ENCODE measurements around the gene APOC1.
"Not testable (repeated sequence)": the region's sequence is repeated elsewhere in the genome, so short reads cannot be mapped to it uniquely, and the experiment has no call there.

Gene APOC1

DNA sequence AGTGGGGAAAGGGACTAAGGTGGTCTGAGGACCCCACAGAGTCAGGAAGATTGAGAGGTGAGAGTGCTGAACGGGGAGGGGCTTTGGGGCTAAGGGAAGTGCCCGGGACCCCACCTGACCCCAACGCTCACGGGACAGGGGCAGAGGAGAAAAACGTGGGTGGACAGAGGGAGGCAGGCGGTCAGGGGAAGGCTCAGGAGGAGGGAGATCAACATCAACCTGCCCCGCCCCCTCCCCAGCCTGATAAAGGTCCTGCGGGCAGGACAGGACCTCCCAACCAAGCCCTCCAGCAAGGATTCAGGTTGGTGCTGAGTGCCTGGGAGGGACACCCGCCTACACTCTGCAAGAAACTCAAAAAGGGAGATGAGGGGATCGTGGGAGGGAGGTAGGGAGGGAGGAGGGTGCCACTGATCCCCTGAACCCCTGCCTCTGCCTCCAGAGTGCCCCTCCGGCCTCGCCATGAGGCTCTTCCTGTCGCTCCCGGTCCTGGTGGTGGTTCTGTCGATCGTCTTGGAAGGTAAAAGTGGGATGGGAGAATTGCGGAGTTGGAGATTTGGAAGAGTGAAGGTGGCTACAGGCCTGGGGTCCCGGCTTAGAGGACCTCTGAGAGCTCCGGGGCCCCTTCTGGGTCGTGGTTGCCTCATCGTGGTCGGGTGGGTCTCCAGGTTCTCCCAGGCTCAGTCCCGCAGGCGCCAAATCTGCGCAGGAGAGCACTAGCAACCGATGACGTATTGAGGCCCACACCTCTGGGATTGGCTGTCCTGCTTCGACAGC is at the start of gene APOC1:
Gene APOC1 (plus strand): TSS at position 176 of the 774 bp plus-strand sequence. CDS start 284 bp downstream, at position 460.
- Mint-ChIP-seq H3K27me3 (peaks cover 27% of the 10 kb centered on the region), H3K4me3 (peak within 1 kb of the TSS; percentile 84), H3K27ac (peak within 1 kb of the TSS; percentile 85)
- H3K4me1 Mint-ChIP-seq; H3K9me3 Mint-ChIP-seq; H3K36me3 Mint-ChIP-seq (ENCODE audit: low read depth): not testable (repeated sequence)
- ATAC-seq (peak; percentile 98), DNase-seq (peak; percentile 79)

- H3K27me3 Mint-ChIP-seq = no peaks in the 10 kb centered on the region
- no peak overlapping the region for H3K4me3 Mint-ChIP-seq
- no peak overlapping the region for H3K27ac Mint-ChIP-seq
- no peaks in the 10 kb centered on the region for H3K36me3 Mint-ChIP-seq (ENCODE audit: low read depth)
- no peaks in the 10 kb centered on the region for H3K4me1 Mint-ChIP-seq
- ATAC-seq (no peak), DNase-seq (no peak)
- H3K9me3 Mint-ChIP-seq = no peaks in the 10 kb centered on the region
Observed at GRCh38 chr19:44865196-44865767, 49.1 kb upstream of the APOC1 start.

DNA sequence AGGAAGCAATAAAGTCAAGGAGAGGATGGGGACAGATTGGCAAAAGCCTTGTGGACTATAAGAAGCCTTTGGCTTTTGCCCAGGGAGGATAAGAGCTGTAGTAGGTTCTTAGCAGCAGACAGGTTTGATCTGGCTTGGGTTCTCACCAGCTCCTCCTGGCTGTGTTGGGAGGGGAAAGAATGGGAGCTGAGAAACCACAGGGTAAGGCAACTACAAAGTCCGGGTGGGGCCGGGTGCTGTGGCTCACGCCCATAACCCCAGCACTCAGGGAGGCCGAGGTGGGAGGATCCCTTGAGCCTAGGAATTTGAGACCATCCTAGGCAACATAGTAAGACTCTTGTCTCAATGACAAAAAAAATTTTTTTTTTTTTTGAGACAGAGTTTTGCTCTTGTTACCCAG is 47.7 kb upstream of the APOC1 start:
- no peak for ATAC-seq
- Mint-ChIP-seq H3K9me3 (no peaks in the 10 kb centered on the region), H3K4me1 (no peaks in the 10 kb centered on the region), H3K36me3 (ENCODE audit: low read depth) (no peaks in the 10 kb centered on the region), H3K27ac (no peak overlapping the region), H3K4me3 (no peak overlapping the region), H3K27me3 (no peaks in the 10 kb centered on the region)
- DNase-seq = no peak

GRCh38 chr19:44867578-44867977 is 46.8 kb upstream of the APOC1 start:
- Mint-ChIP-seq H3K9me3 (no peaks in the 10 kb centered on the region), H3K36me3 (ENCODE audit: low read depth) (no peaks in the 10 kb centered on the region), H3K4me1 (no peaks in the 10 kb centered on the region), H3K27ac (no peak overlapping the region), H3K27me3 (no peaks in the 10 kb centered on the region), H3K4me3 (no peak overlapping the region)
- DNase-seq (no peak), ATAC-seq (no peak)

GRCh38 chr19:44869733-44870470 is 44.5 kb upstream of the APOC1 start:
- Mint-ChIP-seq H3K36me3 (ENCODE audit: low read depth) (no peaks in the 10 kb centered on the region), H3K9me3 (no peaks in the 10 kb centered on the region), H3K27me3 (peaks cover 2% of the 10 kb centered on the region), H3K4me3 (no peak overlapping the region), H3K4me1 (no peaks in the 10 kb centered on the region), H3K27ac (no peak overlapping the region)
- ATAC-seq (no peak), DNase-seq (no peak)

DNA sequence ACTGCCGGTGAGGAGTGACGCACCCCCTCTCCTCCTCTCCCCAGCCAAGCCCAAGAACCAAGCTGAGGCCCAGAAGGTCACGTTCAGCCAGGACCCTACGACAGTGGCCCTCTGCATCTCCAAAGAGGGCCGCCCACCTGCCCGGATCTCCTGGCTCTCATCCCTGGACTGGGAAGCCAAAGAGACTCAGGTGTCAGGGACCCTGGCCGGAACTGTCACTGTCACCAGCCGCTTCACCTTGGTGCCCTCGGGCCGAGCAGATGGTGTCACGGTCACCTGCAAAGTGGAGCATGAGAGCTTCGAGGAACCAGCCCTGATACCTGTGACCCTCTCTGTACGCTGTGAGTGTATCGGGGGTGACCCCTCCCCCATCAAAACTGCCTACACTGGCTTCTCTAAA is 42.6 kb upstream of the APOC1 start:
- H3K27ac Mint-ChIP-seq = no peak overlapping the region
- H3K4me1 Mint-ChIP-seq = peaks cover 1% of the 10 kb centered on the region
- H3K36me3 Mint-ChIP-seq (ENCODE audit: low read depth) = no peaks in the 10 kb centered on the region
- peaks cover 2% of the 10 kb centered on the region for H3K27me3 Mint-ChIP-seq
- H3K9me3 Mint-ChIP-seq = no peaks in the 10 kb centered on the region
- DNase-seq (no peak), ATAC-seq (no peak)
- no peak overlapping the region for H3K4me3 Mint-ChIP-seq

- H3K9me3 Mint-ChIP-seq = no peaks in the 10 kb centered on the region
- H3K4me3 Mint-ChIP-seq = no peak overlapping the region
- peaks cover 7% of the 10 kb centered on the region for H3K4me1 Mint-ChIP-seq
- DNase-seq (no peak), ATAC-seq (no peak)
- no peaks in the 10 kb centered on the region for H3K36me3 Mint-ChIP-seq (ENCODE audit: low read depth)
- no peak overlapping the region for H3K27ac Mint-ChIP-seq
- peaks cover 2% of the 10 kb centered on the region for H3K27me3 Mint-ChIP-seq
Observed at GRCh38 chr19:44872661-44873060, 41.7 kb upstream of the APOC1 start.

DNA sequence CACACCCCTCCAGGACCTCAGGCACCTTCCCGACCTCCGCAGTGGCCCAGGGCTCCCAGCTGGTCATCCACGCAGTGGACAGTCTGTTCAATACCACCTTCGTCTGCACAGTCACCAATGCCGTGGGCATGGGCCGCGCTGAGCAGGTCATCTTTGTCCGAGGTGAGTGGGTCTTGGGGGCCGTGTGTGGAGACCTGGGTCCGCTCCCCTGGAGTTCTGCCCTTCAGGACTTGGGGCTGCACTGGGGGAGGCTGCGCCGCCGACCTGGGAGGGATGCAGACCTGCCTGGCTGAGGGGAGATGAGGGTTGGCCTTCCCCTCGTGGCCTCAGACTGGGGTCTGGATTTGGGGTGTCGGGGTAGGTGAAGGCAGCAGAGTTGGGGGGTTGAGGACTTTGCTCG is 40.1 kb upstream of the APOC1 start:
- H3K36me3 Mint-ChIP-seq (ENCODE audit: low read depth) = no peaks in the 10 kb centered on the region
- H3K4me1 Mint-ChIP-seq = peaks cover 7% of the 10 kb centered on the region
- no peak overlapping the region for H3K27ac Mint-ChIP-seq
- no peak overlapping the region for H3K4me3 Mint-ChIP-seq
- ATAC-seq (no peak), DNase-seq (no peak)
- peaks cover 2% of the 10 kb centered on the region for H3K27me3 Mint-ChIP-seq
- H3K9me3 Mint-ChIP-seq = no peaks in the 10 kb centered on the region

- Mint-ChIP-seq H3K4me3 (no peak overlapping the region), H3K36me3 (ENCODE audit: low read depth) (no peaks in the 10 kb centered on the region), H3K4me1 (peaks cover 7% of the 10 kb centered on the region), H3K27me3 (peaks cover 2% of the 10 kb centered on the region), H3K9me3 (no peaks in the 10 kb centered on the region), H3K27ac (no peak overlapping the region)
- no peak for DNase-seq
- ATAC-seq = no peak
Observed at GRCh38 chr19:44875666-44876451, 38.5 kb upstream of the APOC1 start.

DNA sequence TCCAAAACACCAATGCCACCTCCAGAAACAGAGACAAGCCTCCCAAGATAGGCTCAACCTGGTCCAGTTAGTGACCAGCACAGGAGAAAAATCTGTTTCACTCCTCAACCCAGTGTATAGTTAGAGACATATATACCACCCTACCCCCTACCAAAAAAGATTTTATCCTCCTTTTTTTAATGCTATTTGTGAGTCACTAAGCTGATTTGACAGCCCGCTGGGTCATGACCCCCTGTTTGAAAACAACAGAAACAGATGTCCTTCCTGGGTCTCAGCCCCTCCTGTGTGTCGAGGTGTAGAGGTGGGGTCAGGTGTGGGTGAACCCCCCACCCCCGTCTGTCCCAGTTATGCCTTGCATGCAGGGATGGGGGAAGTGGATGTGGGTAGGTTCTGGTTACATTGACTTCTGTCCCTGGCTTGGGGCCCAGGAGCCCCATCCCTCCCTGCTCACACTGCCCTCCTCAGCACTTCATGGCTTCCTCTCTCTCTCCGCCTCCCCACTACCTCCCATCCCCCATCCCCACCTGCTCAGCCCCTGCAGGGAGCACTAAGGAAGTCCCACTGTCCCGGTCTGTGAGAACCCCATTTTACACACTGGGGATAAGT is 37.4 kb upstream of the APOC1 start:
- no peak overlapping the region for H3K27ac Mint-ChIP-seq
- no peak for ATAC-seq

GRCh38 chr19:44878120-44878865 is 36.1 kb upstream of the APOC1 start:
- H3K9me3 Mint-ChIP-seq = no peaks in the 10 kb centered on the region
- H3K27ac Mint-ChIP-seq = no peak overlapping the region
- no peaks in the 10 kb centered on the region for H3K36me3 Mint-ChIP-seq (ENCODE audit: low read depth)
- ATAC-seq (no peak), DNase-seq (no peak)
- H3K4me1 Mint-ChIP-seq = peaks cover 7% of the 10 kb centered on the region
- H3K4me3 Mint-ChIP-seq = no peak overlapping the region
- no peaks in the 10 kb centered on the region for H3K27me3 Mint-ChIP-seq

More for the DNA sequence above, 37.4 kb upstream of the APOC1 start:
- DNase-seq = no peak
- H3K36me3 Mint-ChIP-seq (ENCODE audit: low read depth) = no peaks in the 10 kb centered on the region
- H3K4me3 Mint-ChIP-seq = no peak overlapping the region
- H3K9me3 Mint-ChIP-seq = no peaks in the 10 kb centered on the region
- peaks cover 7% of the 10 kb centered on the region for H3K4me1 Mint-ChIP-seq
- H3K27me3 Mint-ChIP-seq = peaks cover 2% of the 10 kb centered on the region

DNA sequence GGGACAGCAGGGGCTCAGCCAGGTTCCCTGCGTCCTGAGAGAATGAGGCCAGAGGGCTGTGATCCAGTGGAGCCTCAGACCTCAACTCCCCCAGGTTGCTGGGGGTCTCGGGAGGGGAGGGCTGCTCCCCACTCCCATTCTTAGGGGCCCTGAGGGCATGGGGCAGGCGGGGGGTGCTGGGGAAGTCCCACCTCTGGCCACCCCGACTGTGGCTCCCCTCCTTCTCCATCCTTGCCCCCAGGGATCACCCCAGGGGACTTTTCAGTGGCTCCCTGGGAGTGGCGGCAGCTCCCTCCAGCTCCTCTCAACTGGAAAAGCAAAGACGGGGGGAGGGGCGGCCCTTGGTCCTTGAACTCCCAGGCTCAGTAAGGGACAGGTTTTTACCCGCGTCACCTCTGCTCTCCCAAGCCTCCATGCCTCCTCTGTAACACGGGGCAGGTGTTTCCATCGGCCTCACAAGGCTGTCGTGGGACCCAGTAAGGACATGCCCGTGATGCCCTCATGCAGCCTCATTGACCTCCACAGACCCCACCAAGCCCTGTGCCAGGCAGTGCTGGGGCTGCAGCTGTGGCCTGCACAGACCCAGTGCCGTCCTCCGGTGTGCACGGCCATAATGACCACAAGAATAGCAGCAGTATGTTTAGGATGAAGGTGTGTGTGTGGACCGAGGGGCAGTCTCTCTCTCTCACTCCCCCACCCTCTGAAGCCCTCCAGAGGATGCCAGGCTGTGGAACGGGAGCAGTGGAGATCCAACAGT is 34.9 kb upstream of the APOC1 start:
- H3K27ac Mint-ChIP-seq = no peak overlapping the region
- no peaks in the 10 kb centered on the region for H3K27me3 Mint-ChIP-seq
- no peaks in the 10 kb centered on the region for H3K36me3 Mint-ChIP-seq (ENCODE audit: low read depth)

DNA sequence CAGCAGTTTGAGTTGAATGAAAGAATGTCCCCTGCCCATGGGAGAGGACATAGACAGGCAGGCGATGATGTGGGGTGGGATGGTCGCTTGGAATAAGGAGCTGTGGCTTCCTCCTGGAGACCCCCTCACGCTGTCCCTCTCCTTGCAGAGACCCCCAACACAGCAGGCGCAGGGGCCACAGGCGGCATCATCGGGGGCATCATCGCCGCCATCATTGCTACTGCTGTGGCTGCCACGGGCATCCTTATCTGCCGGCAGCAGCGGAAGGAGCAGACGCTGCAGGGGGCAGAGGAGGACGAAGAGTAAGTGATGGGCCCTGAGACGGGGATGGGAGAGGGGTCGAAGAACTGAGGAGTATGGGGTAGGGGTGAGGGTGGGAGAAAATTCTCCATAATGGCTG is 32.3 kb upstream of the APOC1 start:
- Mint-ChIP-seq H3K9me3 (no peaks in the 10 kb centered on the region), H3K4me3 (no peak overlapping the region), H3K27me3 (no peaks in the 10 kb centered on the region), H3K27ac (no peak overlapping the region), H3K36me3 (ENCODE audit: low read depth) (no peaks in the 10 kb centered on the region), H3K4me1 (peaks cover 4% of the 10 kb centered on the region)
- DNase-seq = no peak
- ATAC-seq = no peak

More for the DNA sequence above, 34.9 kb upstream of the APOC1 start:
- no peak for DNase-seq
- no peak overlapping the region for H3K4me3 Mint-ChIP-seq
- peaks cover 7% of the 10 kb centered on the region for H3K4me1 Mint-ChIP-seq
- H3K9me3 Mint-ChIP-seq = no peaks in the 10 kb centered on the region
- no peak for ATAC-seq

Measured in activated naive CD8-positive, alpha-beta T cell treated with anti-CD3 and anti-CD28 coated beads, Interleukin-2, amount 50 U/mL, for 24 hours (primary cell).